ENCODE data around the gene UCHL5.
"Not testable (repeated sequence)": the region's sequence is repeated elsewhere in the genome, so short reads cannot be mapped to it uniquely, and the experiment has no call there.

UCHL5 gene

DNA sequence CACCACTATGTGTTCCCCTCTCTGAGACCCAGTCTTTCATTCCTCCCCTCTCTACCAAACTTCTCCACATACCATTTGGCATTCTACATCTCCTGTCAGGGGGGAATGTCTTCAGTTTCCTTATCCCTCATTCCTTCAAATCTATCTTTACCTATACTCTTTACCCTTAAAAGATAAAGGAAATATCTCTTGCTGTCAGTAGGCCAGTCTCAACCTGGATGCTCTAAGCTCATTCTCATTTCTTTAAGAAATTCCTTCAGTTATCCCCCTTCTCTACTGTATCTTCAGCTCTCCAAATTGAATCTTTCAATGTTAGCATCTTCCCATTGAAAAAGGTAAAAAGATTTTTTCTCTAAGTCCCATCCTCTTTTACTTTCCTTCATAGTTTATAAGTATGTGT lies 6.8 kb upstream of the UCHL5 start:
- no peak for DNase-seq (ENCODE audit: low spot score)

DNA sequence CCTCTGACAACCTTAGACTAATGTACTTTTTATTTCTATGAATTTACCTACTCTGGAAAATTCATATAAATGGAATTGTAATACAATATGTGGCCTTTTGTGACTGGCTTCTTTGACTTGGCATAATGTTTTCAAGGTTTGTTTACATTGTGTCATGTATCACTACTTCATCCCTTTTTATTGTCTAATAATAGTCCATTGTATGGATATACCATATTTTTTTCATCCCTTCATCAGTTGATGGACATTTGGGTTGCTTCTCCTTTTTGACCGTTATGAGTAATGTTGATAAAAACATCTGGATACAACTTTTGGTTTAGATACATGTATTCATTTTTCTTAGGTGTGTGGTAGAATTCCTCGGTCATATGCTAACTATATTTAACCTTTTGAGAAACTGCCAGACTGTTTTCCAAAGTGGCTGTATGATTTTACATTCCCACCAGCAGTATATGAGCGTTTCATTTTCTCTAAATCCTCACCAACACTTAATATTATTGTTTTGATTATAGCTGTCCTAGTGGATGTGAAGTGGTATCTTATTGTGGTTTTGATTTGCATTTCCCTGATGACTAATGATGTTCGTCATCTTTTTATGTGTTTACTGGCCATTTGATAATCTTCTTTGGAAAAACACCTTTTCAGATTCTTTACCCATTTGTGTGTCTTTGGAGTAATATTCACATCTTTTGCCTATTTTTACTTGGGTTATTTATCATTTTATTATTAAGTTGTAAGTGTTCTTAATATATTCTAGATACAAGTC lies 3.7 kb upstream of the UCHL5 start:
- no peak for DNase-seq (ENCODE audit: low spot score)

DNA sequence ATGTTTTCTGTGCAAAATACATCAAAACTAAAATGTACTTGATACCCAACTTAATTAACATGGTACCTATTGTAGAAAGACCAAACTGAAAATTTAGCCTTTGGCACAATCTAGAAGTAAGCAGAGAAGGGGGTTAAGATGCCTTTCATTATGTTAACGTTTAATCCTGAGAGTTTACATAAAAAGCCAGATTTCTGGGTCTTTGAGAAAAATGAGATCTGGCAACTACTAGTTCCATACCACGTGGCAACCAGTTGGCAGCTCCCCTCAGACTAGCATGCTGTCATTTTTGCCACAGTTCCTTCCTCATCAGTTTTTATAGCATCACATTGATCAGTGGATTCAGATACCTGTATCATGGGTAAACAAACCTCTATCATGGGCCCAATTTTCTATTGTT lies 1.8 kb upstream of the UCHL5 start:
- peak; percentile 4 for DNase-seq (ENCODE audit: low spot score)

DNA sequence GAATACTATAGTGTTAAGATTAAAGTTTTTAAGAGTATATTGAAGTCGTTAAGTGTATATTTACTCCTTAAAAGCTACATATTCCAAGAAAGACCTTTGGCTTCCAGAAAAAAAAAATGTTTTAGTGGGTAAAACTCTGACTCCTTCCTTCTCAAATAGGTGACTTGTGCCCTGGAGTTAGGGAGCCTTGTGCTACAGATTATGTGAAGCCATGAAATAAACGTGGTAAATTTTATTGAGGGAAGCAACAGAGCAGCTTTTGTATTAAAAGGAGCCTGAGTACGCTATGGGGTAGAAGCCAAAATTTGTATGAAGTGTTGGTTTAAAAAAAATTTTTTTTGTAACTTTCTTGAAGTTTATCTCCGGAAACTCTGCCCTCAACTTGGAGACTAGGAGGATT lies 1.2 kb upstream of the UCHL5 start:
- DNase-seq (ENCODE audit: low spot score), result no peak

DNA sequence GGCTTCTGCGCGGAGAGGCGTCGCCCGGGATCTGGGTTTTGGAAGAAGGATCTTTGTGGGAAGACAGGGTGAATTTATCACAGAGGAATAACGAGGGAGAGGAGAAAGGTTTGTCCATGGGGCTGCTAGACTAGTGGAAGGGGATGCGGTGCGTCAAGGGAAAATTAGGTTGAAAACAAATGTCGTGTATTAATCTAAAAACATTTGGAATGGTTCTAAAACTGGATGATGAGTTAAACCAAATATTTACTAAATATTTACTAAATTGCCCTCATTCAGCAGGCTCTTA lies 899 bp upstream of the UCHL5 start:
- no peak for DNase-seq (ENCODE audit: low spot score)

DNA sequence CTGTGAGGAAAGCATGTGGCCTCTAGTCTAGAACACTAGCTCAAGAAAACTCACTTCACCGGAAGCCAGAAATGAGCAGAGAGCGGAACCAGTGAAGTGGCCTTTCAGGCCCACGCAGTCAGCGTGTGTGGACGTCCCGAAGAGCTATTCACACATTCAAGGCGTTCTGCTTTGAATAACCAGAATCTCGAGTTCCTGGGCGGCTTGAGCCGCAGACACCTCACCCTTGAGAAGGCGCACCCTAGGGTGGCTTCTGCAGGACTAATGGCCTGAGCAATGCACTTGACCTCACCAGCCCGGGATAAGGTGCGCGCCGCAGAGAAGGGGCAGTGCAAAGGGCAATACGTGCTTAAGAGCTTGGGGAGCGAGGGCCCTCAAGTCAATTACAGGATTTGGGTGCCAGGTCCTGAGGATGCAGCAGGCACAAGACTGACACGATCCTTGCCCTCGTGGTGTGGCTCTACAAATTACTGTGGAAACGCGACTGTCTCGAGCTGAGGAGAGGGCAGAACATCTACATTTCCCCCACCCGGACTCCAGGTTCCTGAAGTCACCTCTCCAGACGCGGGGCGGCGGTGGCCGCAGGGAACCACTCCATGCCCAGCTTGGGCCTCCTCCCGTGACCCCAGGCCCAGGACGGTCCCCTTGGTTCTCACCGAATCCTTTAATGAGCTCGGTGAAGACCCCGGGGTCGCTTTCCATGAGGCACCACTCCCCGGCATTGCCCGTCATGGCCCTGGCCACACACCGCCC lies 455 bp downstream of the UCHL5 start:
- peak; percentile 18 for DNase-seq (ENCODE audit: low spot score)

DNA sequence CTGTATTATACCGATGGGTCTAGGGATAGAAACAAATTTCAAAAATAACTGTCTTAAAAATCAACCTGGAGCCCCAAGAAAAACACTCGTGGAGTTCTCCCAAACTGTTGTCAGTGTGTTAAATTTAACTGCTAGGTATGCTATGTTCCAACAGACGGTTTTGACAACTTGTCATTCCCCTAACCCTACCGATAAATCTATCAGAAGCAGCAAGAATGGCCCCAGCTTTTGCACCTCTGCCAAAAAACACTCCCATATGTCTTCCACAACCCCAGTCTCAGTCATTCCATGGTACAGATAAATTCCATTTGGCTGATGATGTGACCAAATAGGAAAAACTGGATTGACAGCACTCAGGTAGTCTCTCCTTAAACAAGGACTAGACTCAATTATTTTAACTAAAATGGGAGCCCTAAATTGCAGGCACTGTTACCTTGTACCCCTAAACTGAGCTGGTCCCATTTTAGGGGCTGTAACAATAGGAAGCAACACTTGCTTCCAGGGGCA lies 4.9 kb downstream of the UCHL5 start:
- no peak for DNase-seq (ENCODE audit: low spot score)

DNA sequence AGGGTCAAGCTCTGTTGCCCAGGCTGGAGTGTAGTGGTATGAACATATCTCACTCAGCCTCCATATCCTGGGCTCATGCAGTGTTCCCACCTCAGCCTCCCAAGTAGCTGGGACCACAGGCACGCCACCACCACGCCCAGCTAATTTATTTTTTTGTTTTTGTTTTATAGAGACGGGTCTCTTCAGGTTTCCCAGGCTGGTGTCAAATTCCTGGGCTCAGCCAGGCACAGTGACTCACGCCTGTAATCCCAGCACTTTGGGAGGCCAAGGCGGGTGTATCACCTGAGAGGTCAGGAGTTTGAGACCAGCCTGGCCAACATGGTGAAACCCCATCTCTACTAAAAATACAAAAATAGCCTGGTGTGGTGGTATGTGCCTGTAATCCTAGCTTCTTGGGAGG lies 10.2 kb downstream of the UCHL5 start:
- DNase-seq (ENCODE audit: low spot score), result not testable (repeated sequence)

DNA sequence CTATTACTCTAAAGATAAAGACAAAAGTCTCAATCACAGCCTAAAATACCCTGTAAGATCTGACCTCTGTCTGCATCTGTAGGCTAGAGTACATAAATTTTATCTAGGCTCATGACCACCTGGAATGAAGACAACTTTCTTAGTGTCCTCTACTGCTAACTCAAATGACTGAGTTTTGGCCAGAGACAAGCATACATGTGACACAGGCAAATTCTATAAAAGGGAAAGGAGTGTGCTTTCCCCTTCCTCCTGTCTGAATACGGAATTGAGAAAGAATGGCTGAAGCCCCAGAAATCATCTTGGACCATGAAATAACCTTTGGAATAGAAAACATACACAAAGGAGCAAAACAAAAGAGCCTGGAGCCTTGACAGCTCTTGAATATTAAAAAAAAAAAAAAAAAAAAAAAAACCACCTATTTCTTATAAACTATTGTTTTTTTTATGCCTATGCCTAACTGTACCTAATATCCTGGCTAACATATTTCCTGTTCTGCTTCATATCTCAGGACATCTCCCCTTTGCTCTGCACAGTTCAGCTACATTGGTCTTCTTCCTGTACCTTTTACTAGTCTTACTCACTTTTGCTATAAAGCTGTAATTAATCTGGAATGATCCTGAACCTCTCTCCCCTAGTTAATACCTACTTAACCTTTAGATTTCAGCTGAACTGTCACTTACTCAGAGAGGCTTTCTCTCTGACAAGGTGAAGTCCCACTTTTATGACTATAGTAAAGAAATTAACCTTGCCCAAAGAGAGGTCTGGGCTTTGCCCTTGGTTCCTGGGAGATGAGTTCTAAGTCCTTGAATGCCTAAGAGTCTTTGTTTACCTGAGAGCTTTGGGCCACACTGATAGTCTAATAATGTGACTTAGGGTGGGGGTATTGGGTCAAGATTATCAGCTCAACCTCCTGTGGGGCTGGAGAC lies 16.1 kb downstream of the UCHL5 start:
- DNase-seq (ENCODE audit: low spot score), result no peak

DNA sequence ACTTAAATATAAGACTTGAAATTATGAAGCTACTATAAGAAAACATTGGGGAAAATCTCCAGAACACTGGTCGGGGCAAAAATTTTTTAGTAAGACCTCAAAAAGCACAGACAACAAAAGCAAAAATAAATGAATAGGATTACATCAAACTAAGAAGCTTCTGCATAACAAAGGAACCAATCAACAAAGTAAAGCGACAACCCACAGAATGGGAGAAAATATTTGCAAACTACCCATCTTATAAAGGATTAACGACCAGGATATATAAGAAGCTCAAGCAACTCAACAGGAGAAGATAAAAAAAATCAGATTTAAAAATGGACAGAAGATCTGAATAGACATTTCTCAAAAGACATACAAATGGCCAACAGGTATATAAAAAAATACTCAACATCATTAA lies 19.1 kb downstream of the UCHL5 start:
- DNase-seq (ENCODE audit: low spot score), result no peak

DNA sequence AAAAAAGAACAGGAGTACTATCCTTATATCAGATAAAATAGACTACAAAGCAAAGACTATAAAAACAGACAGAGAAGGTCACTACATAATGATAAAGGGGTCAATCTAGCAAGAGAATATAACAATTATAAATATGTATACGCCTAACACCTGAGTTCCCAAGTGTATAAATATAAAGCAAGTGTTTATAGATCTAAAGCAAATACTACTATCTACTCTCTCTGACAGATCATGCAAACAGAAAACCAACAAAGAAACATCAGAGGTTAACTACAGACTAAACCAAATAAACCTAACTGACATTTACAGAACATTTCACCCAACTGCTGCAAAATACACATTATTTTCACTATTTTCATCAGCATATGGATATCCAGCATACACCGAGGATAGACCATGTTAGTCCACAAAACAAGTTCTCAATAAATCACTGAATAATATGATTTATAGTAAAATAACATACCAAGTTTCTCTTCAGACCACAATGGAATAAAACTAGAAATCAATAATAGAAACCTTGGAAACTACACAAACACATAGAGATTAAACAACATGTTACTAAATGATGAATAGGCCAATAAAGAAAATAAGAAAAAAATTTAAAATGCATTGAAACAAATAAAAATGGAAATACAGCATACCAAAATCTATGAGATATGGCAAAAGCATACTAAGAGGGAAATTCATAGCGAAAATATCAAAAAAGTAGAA lies 22.7 kb downstream of the UCHL5 start:
- DNase-seq (ENCODE audit: low spot score), result no peak

DNA sequence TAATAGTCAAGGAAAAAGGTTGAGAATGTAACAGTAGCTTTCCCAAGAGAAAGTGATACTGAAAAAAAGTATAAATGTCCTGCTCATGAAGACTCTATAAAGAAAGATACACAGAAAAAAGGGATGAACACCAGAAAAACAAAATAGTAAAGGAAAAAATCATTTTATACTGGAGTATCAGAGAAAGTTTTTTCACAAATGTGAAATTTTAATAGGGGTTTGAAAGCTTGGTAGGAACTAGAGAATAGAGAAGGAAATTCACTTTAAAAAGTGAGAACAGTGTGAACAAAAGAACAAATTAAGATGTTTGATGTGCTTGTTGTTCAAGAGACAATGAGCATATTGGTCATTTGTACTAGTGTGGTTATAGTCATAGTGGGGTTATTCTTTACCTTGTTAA lies 25.6 kb downstream of the UCHL5 start:
- DNase-seq (ENCODE audit: low spot score), result no peak

DNA sequence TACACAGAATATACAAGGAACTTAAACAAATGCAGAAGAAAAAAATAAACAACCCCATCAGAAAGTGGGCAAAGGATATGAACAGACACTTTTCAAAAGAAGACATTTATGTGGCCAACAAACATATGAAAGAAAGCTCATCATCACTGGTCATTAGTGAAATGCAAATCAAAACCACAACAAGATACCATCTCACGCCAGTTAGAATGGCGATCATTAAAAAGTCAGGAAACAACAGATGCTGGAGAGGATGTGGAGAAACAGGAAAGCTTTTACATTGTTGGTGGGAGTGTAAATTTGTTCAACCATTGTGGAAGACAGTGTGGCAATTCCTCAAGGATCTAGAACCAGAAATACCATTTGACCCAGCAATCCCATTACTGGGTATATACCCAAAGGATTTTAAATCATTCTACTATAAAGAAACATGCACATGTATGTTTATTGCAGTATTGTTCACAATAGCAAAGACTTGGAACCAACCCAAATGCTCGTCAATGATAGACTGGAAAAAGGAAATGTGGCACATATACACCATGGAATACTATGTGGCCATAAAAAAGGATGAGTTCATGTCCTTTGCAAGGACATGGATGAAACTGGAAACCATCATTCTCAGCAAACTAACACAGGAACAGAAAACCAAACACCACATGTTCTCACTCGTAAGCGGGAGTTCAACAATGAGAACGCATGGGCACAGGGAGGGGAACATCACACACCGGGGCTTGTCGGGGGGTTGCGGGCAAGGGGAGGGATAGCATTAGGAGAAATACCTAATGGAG lies 26.3 kb downstream of the UCHL5 start:
- DNase-seq (ENCODE audit: low spot score), result not testable (repeated sequence)

DNA sequence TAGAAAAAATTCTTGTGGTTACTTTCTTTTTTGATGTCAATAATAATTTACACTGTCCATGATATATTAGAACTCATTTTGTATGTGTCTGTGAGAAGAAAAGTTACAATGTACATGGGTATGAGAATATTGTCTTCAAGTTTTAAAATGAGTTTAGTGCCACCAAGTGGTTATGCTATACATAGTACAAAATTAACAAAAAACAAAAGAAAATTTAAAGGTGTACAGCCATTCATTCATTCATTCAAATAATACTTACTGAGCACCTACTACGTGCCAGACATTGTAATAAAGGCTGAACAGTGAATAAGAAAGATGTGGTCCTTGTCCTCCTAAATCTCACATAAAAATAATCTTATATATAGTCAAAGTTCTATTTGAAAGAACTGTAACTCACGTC lies 27.7 kb downstream of the UCHL5 start:
- DNase-seq (ENCODE audit: low spot score), result peak; percentile 4

DNA sequence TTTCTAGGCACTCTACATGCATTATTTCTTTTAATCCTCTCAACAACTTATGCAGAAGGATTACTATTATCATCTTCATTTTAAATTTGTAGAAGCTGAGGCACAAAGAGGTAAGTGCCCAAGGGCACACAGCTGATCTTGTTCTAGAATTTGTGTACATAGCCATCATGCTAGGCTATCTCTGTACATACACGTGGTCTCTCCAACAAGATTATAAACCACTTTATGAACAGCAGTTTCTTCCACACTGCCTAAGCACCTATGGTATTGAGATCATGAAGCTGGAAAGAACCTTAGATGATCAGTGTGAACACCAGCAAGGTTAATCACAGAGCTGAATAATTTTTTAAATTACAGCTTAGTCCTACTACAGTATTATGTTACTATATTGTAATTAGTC lies 28.9 kb downstream of the UCHL5 start:
- DNase-seq (ENCODE audit: low spot score), result no peak

DNA sequence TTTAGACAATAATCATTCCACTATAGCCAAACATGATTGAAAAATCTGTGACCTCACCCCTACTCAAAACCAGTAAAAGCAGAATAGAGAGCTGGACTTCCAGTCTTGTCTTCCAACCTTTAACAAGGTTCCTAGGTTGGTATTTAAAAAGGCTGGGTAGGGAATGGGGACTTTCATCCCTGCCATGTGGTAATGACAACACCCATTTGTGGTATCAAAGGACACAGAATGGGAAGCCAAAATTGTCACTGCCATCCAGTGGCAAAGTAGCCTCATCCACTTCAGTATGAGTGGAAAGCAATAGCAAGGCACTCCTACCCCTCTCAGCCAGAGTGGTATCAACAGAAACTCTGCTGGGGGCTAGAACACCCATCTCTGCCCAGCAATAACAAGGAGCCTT lies 33.9 kb downstream of the UCHL5 start:
- DNase-seq (ENCODE audit: low spot score), result no peak

DNA sequence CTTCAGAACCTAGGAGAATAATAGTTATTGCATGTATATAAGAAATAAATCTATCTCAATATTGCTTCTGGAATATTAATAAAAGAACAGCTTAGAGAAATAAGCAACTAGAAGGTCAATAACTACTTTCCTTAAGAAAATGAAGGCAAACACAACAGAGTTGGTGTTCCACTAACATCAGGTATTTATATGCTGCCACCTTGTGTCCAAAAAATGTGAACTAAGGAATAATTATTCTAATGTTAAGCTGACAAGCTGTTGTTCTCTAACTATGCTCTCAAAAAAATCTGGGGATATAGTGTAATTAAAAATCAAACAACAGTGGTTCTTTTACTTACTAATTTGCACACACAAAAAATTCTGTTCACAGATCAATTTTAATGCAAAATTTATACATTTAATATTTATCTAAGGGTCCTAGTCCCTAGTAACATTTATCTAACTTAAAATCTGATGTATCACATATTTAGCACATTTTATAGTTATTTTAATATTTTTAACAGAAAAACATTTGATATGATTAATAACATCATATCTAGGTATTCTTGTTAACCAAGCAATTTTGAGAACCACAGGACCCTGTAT lies 39.6 kb downstream of the UCHL5 start:
- peak; percentile 3 for DNase-seq (ENCODE audit: low spot score)

DNA sequence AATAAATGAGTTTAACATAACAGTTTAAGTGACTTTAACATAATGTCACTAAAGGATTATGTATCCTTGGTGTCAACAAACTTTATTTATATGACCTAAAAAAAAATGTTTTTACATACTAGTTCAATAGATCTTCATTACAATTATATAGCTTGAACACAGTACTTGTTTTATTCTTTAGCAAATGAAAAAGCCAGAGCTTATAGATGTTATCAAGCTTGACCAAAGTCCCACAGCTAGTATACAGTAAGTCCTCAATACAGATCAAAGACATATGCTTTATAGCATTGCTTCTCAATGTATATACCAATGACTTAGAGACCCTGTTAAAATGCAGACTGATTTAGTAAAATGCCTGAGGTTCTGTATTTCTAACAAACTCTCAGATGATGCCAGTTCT lies 42.4 kb downstream of the UCHL5 start:
- DNase-seq (ENCODE audit: low spot score), result no peak

DNA sequence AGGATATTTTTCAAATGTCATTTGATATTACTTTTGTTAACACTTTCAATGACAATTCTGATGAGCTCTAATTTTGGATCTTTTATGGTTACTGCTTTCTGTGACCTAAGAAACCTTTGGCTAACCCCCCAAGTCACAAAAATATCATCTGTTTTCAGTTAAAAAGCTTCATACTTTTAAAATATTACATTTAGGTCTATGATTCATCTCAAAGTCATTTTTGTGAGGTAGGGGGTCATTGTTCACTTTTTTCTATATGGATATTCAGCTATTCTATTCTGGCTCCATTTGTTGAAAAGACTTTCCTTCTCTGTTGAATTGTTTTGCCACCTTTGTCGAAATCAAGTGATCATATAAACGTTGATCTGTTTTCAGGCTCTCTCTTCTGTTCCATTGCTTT lies 44.8 kb downstream of the UCHL5 start:
- no peak for DNase-seq (ENCODE audit: low spot score)

DNA sequence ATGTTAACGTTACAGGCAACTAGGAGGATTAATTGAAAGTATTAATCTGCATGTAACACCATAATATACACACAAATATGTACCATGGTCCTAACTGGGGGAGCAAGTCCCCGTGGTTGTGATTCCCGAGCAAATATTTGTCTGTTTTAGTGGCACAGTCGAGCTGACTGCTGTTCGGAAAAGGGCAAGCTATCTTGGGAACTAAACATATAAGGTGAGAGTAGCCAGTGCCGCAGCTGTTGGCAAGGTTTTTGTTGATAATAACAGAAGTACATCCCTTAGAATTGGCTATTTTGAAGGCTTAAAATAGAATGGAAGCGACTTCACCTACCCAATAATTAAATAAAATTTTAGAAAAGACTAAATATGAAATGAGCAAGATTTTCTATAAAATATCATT lies 45.5 kb downstream of the UCHL5 start:
- DNase-seq (ENCODE audit: low spot score), result no peak

DNA sequence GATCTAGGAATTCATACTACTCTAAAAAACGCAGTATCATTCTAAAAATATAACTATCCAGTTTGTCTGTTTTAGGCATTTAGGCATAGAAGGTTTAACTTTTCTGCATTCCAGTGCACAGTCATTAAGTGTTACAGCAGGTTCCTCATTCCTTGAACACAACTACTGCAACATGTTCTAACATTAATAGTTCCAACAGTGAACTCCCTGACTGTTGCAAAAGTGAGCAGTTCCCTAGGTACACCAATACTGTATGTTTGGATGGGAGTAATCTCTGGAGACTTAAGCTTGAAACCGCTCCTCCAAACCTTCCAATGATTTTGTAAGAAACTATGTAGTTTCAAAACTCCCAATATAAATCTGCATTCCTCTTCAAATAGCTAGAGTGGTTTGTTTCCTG lies 46.2 kb downstream of the UCHL5 start:
- DNase-seq (ENCODE audit: low spot score), result peak; percentile 26
